GM18873 (cell line): ENCODE measurements around the gene TTC28.

ENCODE experiments used
- ATAC-seq: cut with Tn5 transposase; IDR thresholded peaks from one replicate; pipeline ENCODE4 v1.9.1; 2021; ENCODE audit warnings: mild to moderate bottlenecking, moderate library complexity, moderate number of reproducible peaks; ENCODE audit not compliant: unreplicated experiment, low FRiP score

The TTC28 gene

DNA sequence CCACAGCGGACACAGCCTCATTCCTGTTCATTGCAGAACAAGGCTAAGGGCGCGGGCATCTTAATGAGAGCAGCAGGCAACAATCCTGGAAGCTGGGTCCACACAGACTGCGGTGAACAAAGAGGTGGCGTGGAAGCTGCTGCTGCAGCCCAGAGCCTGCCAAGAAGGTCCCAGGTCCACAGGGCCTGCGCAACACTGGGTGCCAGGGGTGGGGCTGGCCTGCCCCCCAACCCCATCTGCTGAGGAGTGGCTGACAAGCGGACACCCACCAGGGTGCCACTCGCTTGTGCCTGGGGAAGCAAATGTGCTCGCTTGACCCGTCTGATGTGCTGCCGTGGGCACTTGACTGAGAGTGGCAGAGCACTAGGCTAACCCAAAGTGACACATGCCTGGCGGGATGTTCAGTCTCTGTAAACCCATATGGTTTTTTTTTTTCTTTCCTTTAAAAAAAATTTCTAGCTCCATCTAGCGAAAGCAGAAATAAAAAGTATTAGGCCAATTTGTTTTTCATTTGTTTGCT is 677.4 kb downstream of the TTC28 start:
- no peak for ATAC-seq

DNA sequence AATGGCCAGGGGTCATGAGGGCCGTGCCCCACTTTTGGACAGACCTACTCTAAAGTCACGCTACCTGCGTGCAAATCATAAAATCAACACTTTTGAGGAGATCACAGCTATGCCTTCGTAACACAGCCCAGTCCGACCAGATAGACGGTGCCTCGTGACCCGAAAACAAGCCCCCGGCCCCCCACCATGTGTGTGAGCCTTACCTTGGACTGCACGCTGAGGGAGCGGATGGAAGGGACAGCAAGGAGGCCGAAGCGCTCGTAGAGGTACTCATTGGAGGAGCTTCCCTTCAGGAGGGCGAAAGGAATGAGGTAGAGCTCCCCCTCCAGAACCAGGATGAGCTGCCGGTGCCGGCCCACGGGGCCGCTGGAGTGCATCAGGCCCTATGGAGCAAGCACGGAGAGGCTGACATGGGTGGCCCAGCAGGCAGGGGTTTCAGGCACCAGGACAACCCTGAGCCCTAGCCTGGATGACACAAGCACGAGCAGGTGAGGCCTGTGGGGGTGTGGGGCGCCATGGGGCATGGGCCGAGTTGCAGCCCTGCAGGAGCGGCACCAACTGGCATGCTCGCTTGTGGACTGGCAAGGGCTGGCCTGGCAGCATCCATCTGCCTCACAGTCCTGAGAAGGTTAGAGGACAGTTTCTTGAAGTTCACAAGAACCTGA is 678.3 kb downstream of the TTC28 start:
- ATAC-seq, result no peak

DNA sequence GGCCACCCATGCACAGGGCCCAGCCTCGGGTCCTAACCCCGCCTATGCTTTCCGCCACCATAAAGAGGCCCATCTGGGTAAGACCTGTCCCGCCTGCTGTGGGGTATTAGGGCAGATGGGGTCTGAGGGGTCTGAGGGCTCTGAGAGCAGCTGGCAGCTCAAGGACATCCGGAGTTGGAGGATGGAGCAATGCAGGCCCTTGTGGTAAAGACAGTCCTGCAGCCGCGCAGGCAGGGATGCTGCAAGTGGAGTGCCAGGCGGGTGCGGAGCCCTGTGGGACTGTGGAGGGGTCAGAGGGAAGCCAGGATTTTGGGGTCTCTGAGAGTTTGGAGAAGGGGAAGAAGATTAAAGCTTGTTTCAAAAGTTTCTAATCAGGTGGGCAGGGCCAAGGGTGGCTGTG is 679.3 kb downstream of the TTC28 start:
- ATAC-seq, result no peak

DNA sequence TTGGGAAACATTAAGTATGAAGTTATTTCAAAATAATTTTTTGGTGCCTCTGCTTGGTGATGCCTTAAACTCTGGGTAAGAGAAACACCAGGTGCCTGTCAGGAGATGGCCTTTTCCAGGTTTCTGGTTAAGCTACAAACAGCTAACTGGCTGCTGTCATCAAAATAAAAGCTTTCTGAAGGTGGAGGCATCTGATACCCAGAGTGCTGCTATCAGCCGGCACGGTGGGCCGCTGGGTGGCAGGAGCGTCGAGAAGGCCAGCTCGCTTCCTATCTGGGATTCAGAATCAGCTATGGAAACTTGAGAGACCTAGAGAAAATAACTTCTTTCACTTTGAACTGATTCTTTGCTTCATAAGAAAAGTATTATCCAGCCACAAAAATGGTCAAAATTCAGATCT is 679.8 kb downstream of the TTC28 start:
- no peak for ATAC-seq

DNA sequence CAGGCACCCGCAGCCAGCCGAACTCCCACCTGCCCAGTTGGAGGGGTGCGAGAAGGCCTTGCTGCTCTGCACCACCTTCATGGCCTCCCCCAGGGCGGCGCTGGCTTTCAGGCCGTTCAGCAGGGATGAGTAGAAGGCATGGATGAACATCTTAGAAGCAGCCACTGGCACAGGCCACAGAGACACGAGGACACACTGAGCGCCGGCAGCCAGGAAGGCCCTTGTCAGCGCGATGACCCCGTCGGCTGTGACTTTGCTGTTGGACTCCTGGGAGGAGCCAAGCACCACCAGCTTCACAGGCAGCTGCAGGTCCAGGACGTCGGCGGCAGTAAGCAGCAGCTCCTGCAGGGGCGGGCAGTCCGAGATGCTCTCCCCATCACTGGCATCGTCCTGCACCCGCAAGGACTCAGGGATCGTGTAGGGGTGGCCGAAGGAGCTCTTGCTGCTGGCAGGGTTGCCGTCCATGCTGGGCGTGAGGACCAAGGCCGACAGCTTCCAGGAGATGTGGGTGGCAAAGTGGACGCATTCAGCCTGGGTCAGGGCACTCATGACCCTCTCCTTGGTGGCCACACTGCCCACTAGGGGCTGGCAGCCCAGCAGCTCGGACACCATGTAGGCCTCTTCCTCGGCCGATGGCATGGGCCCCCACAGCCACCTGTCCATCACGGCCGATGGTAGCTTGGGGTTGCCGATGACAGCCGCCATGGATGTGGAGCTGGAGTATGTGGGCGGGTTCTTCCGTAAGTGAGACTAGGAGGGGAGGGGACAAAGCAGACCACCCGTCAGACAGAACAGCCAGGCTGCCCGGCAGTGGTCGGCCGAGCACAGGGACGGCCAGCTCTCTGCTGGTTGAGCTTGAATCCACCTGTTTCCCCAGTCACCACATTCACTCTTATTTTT is 680.9 kb downstream of the TTC28 start:
- ATAC-seq, result no peak

DNA sequence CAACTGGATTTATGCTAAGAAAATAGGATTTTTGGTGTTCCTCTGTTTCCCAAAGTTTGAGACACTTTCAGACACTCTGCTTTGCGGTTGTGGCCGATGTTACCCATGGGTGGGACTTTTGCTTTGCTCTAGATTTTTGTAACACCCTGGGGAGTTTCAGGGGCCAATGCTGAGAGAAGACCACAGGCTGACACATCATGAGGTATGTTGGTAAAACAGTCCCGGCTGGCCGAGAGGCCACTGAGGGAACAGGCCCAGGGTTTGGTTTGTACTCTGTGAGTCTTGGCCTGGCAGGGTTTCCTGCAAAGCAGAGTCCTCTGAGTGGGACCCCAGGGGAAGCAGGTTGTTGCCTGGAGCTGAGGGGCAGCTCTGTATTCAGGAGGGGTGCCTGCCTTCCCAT is 682.1 kb downstream of the TTC28 start:
- no peak for ATAC-seq

DNA sequence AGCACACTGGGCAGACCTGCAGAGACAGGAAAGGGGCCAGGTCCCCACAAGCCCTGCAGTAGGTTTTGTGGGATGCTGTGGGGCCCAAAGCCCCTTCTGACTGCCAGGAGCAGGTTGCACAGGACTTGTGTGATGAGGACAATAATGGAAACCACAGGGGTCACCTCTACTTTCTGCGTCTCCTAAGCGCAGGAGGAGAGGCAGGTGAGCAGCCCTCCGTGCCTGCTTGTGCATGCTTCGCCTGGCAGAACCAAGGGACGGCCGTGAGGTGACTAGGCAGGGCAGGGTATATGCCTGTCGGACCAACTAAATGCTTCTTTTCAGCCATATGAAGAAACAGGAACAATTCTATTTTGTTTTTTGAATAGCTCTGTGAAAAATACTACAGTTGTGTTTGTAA is 682.7 kb downstream of the TTC28 start:
- no peak for ATAC-seq

DNA sequence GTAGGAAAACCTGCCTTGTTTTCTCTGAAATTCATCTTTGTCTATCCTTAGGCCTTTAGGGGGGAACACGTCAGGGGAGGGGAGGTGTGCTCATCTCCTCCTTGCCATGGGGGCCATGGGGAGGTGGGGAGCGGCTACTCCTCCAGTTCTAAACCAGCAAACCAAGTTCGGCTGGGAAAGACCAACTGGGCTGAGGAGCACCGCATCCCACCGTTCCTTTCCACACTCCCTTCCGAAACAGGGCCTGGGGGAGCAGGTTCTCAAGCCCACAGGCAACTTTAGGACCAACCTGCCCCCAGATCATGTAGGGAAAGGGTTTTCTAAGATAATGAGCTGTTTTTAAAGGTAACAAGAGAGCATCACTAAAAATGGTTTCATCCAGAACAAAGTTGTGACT is 683.1 kb downstream of the TTC28 start:
- ATAC-seq, result no peak

DNA sequence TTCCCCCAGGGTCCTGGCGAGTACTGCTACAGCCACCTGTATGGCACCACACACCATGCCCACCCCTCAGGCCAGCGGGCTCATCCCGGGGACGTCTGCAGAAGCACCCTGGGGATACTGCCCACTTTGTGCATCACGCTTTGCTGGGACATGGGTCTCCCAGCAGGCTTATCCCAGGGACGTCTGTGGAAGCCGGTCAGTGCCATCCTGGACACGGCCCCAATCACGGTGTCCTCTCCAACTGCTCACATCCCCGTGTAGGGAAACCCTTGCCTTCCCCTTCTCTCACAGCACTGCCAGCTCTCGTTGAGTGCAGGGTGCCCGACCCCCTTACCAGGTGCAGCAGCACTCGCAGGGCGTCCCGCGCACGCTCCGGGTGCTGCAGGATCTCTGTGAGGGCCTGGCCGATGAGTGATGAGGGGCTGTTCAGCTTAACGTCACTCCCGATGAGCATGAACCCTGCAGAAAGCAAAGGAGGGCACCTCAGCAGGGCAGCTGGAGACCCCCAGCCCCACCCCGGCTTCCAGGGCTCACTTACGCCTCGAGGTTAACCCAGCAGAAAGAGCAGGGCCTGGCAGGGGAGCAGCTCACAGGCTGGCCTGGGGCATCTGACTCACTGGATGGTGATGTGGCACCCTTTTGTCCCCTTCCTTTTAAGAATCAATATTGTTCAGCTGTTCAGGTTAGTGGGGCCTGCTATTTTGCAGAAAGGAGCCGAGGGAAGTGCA is 683.7 kb downstream of the TTC28 start:
- no peak for ATAC-seq

DNA sequence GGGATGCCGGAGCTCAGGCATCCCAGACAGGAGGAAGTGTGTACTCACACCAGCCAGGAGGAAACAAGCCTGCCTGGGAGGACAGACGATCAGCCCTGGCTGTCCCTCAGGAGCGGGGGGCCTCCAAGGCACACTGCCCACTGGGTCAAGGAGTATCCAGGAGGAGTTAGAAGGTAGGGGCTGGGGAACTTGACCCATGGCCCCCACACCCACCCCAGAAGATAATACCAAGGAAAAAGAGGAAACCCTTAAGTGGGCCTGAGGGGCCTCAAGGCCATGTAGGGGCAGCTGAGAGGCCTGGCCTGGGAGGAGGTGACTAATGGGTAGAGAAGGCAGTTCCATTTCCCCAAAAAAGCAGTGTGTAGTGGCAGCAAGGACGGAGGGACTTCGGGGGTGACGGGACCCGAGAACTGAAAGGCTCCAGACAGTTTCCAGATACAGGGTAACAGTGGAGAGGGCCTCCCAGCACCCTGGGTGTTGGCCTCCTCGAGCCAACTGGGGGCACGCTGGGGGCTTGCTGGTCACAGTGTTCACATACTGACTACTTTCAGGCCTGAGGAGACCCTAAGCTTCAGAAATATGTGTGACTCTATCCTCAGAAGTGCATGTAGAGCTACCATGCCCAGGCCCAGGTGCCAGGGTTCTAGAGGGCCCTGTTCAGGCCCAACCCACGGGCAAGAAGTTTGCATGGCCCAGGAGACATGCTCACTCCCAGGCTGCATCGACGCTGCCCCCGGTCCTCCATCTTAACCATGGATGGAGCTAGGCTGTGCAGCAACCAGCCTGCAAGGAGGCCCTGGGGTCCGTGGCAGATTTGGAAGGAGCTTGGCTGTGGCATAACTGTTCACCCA is 684.9 kb downstream of the TTC28 start:
- no peak for ATAC-seq

DNA sequence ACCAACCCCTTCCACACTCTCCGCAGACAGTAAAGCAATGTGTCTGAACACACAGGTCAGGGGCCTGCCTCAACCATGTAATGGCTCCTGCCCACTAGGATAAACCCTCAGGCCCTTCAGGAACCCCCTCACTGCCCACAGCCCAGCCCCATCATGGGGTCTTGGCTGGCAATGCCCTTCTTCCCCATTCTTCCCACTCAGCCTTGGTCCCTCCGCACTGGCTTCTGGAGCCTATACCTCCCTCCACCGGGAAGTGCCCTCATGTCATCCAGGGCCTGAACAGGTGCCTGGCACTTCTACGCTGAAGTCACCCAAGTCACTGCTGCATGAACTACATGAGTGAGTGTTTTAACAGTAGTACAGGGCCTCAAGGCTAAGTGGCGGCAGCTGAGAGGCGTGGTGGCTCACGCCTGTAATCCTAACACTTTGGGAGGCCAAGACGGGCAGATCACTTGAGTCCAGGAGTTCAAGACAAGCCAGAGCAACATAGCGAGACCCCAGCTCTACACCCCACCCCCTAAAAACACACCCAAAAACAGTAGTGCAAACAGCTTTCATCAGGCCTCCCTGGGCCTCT is 685.8 kb downstream of the TTC28 start:
- no peak for ATAC-seq

DNA sequence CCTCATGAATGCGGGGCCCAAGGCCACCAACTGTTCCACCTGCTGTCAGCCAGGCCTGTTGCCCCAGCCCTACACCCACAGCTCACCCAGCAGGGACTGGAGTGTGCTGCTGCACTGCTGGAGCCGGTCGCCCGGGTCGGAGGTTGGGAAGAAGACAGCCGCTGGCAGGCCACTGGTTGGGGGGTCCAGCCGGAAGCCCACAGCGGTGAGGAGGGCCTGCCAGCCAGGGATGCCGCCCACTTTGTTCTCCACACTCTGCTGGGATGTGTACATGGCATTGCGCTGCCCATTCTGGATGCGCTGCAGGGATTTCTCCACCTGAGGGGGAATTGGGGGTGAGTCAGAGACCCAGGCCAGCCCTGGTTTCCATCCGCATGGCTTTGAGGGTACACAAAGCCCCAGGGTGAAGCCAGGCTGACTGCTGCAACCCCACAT is 686.4 kb downstream of the TTC28 start:
- ATAC-seq, result no peak

DNA sequence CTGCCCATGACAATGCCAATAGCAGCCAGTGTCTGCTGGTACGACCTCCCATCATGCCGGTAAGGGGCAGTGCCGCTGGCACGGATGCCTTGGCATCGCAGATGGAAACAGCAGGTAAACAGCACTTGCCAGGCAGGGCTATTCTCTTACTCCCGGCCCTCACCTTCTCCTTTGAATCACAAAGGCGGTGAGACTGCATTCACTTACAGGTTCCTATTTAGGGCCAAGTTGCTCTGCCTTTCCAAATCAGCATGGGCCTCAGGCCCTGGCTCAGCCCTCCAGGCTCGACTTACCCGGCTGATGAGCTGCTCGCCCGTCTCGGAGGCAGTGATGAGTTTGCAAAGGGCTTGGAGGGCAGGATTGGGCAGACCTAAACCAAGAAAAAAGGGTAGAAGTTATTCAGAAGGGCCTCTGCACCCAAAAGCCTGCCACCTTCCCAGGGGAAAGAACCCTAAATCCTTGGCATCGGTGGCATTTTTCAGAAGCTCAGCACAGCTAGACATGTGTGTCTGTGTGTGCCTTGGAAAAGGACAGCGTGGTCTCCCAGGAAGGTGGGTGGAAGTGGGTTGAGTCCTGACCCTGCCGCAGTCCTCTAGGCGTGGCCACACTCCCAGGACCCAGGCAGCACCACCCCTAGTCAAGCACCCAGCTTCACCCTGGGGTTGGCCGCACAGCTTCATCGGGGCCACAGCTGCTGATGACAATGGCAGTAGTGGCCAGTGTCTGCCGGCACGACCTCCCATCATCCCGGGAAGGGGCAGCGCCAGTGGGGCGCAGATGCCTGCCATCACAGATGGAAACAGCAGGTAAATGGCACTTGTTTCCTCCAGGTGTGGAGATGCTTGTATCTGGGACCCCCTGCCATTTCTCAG is 687.1 kb downstream of the TTC28 start:
- no peak for ATAC-seq

DNA sequence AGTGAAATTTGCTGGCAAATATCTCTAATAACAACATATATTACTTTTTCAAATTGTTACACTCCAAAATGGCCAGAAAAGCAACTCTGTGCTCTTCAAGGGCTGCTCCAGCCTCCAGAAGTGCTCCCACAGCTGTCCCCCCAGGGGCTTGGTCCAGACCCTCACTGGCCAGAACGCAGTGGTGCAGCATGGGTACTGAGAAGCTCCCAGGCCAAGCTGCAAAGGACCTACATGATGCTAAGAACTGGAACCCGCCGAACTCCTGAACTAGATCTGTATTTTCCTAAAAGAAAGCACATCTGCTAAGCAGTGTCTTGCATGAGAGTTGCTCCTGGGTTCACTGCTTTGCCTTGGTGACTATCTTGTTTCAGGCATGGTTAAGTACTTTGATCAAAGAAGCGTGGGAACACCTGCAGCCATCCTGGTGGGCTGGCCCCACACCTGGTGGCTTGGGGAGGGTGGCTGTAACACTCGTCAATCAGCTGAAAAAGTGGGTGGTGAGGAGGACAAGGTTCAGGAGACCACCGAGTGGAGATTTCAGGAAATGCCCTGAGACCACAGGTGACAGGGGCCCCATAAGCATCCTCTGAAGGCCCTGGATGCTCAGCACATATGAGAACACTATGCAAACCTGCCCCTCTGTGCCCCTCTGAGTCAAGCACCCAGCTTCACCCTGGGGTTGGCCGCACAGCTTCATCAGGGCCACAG is 687.9 kb downstream of the TTC28 start:
- no peak for ATAC-seq

DNA sequence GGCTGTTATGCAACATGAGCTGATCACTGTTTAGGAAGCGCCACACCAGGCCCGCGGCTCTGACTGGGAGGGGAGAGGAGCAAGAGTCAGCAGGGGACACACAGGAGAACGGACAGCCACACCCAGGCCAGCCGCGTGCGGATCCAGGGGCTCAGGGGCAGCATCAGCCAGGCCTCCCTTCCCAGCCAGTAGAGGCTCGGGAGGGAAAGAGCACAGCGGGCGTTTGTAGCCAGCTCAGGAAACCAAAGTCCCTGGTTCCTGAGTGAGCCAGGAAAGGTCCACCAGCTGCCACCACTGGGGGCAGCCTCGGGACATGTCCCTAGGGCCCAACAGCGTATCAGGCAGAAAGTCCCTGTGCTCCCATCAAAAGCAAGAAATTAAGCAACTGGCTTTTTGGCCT is 688.8 kb downstream of the TTC28 start:
- ATAC-seq, result no peak

DNA sequence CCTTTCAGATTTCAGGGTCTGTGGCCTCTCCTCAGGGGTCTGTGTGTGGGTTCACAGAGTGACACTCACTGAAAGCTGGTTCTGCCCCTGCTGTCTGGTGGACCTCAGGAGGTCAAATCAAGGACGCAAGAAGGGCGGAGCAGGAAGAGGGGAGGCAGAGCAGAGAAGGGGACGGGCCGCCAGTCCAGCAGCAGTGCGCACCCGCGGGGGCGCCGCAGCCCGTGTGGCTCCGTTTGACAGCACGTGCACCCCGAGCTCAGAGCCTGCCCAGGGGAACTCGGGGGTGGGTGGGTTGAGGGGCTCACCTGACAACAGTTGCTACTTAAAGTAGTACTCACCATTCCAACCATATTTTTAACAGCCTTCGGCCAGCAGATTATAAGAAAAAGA is 689.2 kb downstream of the TTC28 start:
- no peak for ATAC-seq

DNA sequence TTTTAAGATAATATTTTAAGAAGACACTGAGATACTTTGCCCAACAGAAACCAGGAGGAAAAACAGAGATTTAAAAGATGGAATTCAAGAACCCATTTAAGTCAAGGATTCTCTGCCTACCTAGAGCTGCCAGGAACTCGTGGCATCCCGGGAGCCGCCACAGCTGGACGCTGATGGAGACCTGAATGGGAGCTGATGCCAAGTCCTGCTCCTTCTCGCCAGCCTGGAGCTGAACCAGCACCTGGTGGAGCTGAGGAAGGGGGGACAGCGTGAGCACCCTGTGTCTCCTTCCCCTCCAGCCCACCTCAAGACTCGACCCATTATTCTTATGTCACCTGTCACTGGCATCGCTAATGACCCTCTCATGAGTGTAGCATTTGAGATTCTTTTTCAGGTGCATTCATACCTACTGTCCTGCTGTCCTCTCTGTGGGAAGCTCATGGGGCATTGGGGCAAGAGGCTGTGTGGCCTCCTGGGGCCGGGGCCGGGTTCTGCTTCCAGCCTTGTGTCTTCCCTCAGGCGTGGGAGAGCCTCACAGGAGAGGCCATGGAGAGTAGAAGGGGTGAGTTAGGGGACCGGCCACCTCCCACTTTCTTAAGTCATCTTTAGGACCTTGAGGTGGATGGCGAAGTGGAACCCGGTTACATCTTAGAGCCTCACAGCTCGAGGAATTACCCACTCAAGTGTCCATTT is 689.7 kb downstream of the TTC28 start:
- no peak for ATAC-seq

DNA sequence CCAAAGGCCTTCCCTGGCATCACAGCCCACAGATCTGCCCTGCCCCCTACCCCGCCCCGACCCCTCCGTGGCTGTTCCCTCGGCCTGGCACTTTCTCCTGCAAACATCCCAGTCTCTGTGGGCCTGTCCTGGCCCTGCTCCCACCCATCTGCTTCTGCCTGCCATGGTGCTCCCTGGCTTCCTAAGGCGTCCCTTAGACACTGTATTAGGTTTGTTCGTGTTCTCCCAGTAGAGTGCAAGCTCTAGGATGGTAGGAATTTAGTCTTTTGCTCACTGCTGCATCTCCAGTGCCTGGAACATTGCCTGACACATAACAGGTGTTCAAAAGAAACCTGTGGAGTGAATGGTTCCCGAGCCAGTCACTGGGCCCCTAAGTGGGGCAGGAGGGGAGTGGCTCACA is 690.9 kb downstream of the TTC28 start:
- ATAC-seq, result no peak
